PFSK-1 (cell line): Measurements from ENCODE around the gene SEMA3B.

Source experiments
- FOXP2 ChIP-seq: optimal IDR thresholded peaks from 2 replicates; pipeline ENCODE3; 2011; ENCODE audit warnings: borderline replicate concordance, control low read depth, inconsistent platforms; ENCODE audit not compliant: insufficient read depth; ENCODE audit errors: extremely low read length, extremely low read depth
- POLR2AphosphoS5 ChIP-seq: IDR thresholded peaks from 2 replicates; pipeline ENCODE4 v1.6.1; 2012; ENCODE audit warnings: low read depth, mild to moderate bottlenecking, control low read depth, low read length, moderate library complexity
- SIN3A ChIP-seq: IDR thresholded peaks from 2 replicates; pipeline ENCODE4 v1.6.1; 2012; ENCODE audit warnings: mild to moderate bottlenecking, low read length, moderate library complexity, borderline replicate concordance; ENCODE audit not compliant: insufficient read depth
- TAF1 ChIP-seq: IDR thresholded peaks from 2 replicates; pipeline ENCODE4 v1.6.1; 2012; ENCODE audit warnings: low read length, control low read depth, borderline replicate concordance; ENCODE audit not compliant: insufficient read depth
- TF ChIP-seq, protein P1 (sequence below), 2 experiments: IDR thresholded peaks; 2 replicates each; pipeline versions ENCODE4 v1.6.1 to v1.8.0; 2011 to 2012; ENCODE audit warnings: low read depth in 2 of 2, low read length in 2 of 2, control low read depth in 1 of 2, inconsistent platforms in 1 of 2, mild to moderate bottlenecking in 1 of 2, moderate library complexity in 1 of 2; ENCODE audit not compliant: insufficient read depth in 1 of 2

The SEMA3B gene

DNA sequence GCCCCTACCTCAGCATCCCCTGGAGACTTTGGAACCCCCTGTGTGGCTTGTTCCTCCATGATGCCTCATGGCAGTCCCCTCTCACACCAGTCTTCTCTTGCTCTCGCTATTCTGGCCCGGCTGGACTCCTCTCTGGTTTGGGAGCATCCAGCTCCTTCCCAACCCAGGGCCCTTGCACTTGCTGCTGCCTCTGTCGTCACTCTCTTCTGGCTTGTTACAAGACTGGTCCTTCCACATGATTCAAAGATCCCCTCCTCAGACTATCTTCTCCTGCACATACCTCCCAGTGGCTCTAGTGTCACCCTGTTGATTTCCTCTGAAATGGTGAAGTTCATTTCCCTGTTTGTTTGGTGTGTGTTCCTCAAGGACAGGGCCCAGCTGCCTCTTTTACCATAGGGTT is 39.5 kb upstream of the SEMA3B start:
- TF ChIP-seq POLR2AphosphoS5 (no peak), SIN3A (no peak), TAF1 (no peak), FOXP2 (no peak)
- TF ChIP-seq, protein P1, sequence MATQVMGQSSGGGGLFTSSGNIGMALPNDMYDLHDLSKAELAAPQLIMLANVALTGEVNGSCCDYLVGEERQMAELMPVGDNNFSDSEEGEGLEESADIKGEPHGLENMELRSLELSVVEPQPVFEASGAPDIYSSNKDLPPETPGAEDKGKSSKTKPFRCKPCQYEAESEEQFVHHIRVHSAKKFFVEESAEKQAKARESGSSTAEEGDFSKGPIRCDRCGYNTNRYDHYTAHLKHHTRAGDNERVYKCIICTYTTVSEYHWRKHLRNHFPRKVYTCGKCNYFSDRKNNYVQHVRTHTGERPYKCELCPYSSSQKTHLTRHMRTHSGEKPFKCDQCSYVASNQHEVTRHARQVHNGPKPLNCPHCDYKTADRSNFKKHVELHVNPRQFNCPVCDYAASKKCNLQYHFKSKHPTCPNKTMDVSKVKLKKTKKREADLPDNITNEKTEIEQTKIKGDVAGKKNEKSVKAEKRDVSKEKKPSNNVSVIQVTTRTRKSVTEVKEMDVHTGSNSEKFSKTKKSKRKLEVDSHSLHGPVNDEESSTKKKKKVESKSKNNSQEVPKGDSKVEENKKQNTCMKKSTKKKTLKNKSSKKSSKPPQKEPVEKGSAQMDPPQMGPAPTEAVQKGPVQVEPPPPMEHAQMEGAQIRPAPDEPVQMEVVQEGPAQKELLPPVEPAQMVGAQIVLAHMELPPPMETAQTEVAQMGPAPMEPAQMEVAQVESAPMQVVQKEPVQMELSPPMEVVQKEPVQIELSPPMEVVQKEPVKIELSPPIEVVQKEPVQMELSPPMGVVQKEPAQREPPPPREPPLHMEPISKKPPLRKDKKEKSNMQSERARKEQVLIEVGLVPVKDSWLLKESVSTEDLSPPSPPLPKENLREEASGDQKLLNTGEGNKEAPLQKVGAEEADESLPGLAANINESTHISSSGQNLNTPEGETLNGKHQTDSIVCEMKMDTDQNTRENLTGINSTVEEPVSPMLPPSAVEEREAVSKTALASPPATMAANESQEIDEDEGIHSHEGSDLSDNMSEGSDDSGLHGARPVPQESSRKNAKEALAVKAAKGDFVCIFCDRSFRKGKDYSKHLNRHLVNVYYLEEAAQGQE (IDR thresholded peaks at IDR 0.05; ENCODE audit: insufficient read depth in 1 of 2, low read depth in 2 of 2, low read length in 2 of 2), result no peak

DNA sequence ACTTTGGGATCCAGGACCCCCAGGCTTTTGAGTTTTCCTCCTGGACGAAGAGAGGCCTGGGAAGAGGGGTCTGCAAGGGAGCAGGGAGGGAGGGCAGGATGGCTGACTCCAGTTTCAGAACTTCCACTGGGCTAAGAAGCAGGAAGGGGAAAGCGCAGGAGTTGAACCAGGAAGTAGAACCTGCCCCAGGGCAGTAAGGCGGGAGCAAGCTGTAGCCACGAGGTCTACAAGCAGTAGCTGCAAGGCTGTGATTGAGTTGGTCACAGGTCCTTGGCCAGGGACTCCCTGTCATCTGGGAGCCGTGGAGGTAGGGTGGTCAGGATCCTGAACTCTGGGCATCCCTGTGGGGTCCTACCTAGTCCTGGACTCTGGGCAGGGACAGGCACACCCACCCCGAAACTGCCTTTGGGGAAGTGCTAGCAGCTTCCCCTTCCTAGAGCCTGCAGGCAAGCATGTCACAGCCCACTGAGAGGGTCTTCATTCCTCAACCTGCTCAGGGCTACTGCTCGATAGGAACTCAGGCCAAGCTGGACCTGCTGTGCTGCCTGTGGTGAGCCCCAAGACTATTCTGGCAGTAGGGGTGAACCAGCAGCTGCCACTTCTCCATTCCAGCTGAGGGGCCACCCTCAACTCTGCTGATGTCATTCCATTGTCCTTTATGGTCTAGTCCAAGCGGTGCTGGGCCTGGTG is 38.7 kb upstream of the SEMA3B start:
- TF ChIP-seq POLR2AphosphoS5, result no peak
- TF ChIP-seq FOXP2, result no peak

DNA sequence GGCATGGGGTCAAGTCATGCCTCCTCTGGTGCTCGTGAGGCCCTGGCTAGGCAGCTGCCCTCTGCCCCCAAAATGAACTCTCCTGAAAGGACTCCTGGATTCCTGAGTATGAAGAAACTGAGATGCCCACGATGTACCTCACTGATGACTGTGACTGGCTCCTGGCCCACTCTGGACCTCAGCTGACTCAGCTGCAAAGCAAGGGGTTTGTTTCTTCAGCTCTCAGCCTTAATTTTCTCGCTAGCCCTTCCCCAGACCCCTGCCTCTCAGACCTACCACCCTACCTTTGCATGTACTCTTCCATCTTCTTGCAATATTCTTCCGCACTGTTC is 38.2 kb upstream of the SEMA3B start:
- TF ChIP-seq, protein P1 (IDR thresholded peaks at IDR 0.05; ENCODE audit: insufficient read depth in 1 of 2, low read depth in 2 of 2, low read length in 2 of 2), result no peak
- TF ChIP-seq SIN3A (no peak), TAF1 (no peak), FOXP2 (no peak), POLR2AphosphoS5 (no peak)

DNA sequence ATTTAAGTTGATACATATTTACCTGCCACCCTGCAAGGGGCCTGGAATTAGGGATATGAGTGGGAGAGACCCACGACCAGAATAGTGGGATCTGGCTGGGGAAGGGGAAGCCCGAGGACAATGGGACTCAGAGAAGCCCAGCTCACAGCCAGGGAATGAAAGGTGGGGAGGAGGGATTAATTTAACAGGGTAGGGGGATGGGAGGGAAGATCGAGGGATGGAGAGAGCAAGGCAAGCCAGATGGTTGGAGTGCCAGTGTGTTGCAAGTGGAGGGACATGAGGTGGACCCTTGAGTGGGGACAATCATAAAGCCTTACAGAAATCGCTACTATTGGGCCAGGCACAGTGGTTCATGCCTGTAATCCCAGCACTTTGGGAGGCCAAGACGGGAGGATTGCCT is 37.4 kb upstream of the SEMA3B start:
- TF ChIP-seq, protein P1 (IDR thresholded peaks at IDR 0.05; ENCODE audit: insufficient read depth in 1 of 2, low read depth in 2 of 2, low read length in 2 of 2), result no peak
- no peak for TF ChIP-seq SIN3A
- no peak for TF ChIP-seq TAF1
- no peak for TF ChIP-seq POLR2AphosphoS5
- no peak for TF ChIP-seq FOXP2

DNA sequence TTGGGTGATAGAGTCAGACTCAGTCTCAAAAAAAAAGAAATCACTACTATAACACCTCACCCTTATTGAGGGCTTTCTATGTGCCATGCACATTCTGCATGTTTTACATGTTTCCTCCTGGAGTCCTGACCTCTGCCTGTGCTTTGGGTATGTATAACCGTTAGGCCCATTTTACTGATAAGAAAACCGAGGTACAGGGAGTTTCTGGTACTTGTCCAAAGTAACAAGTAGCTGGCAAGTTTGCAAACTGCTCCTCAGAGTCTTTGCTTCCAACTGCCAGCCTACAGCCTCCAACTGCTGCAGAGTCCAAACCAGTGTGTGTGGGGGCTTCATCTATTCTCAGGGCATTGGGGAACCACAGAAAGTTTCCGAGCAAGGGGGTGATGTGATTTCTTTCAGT is 36.6 kb upstream of the SEMA3B start:
- no peak for TF ChIP-seq FOXP2

DNA sequence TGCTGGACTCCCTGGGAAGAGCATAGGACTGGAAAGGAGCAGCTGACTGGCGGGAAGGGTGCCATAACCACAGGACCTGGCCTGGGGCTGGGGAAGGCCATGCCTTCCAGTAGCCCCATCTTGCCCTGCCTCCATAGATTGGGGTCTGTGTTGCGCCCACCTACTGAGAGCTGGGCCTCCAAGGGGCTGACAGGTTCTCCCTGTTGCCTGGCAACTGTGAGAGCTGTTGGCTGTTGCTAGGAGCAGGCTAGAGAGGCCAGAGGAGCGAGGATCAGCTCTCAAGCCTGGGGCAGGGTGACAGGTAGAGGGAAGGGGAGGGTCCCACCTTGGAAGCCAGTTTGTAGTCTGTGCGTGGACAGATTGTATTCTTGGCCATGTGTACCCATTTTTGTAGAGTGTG is 35.8 kb upstream of the SEMA3B start:
- TF ChIP-seq POLR2AphosphoS5 (no peak), FOXP2 (no peak), TAF1 (no peak), SIN3A (no peak)
- TF ChIP-seq, protein P1 (IDR thresholded peaks at IDR 0.05; ENCODE audit: insufficient read depth in 1 of 2, low read depth in 2 of 2, low read length in 2 of 2), result no peak
